ENCODE data around the gene DLG2. TPM values are rescaled to one million over a fixed set of nuclear protein-coding genes. Genes with fewer than 3 reads are reported as not detected.

The DLG2 gene
- total RNA-seq, 1 donor from 2014 or later = 0.43 TPM

DNA sequence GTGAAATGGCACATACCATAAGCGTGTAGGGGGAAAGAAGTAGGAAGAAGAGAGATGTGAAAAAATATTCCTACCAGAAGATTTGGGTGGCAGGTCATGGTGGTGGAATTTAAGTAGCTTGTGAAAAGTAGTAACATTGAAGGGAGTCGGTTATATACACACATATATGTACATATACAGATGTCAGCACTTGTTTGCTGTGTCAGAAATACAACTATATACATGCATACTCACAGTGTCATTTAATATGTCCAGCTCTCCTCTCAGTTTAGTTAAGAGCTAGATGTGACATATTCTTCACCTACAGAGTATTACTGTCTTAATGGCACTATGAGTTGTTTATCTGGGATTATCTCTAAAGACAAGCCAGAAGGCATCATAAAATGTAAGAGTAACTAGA is 1353.6 kb downstream of the DLG2 start:
- intact Hi-C loops (cut with DNase I) = no loop called here
- no peak for TF ChIP-seq CTCF (IDR thresholded peaks at IDR 0.05)
- Histone ChIP-seq H3K36me3 (no peaks in the 10 kb centered on the region), H3K27me3 (no peaks in the 10 kb centered on the region), H3K27ac (no peak overlapping the region), H3K4me1 (no peaks in the 10 kb centered on the region), H3K9me3 (no peaks in the 10 kb centered on the region), H3K4me3 (no peak overlapping the region)
- DNase-seq (ENCODE audit: low spot score in 2 of 2) = no peak

- no peak for TF ChIP-seq CTCF (IDR thresholded peaks at IDR 0.05)
- Histone ChIP-seq H3K27ac (no peak overlapping the region), H3K27me3 (no peaks in the 10 kb centered on the region), H3K4me3 (no peak overlapping the region), H3K36me3 (no peaks in the 10 kb centered on the region), H3K9me3 (no peaks in the 10 kb centered on the region), H3K4me1 (no peaks in the 10 kb centered on the region)
- no peak for DNase-seq (ENCODE audit: low spot score in 2 of 2)
- intact Hi-C loops (cut with DNase I) = no loop called here
These were observed 1356.7 kb downstream of the DLG2 start for GRCh38 chr11:84270466-84270865.

DNA sequence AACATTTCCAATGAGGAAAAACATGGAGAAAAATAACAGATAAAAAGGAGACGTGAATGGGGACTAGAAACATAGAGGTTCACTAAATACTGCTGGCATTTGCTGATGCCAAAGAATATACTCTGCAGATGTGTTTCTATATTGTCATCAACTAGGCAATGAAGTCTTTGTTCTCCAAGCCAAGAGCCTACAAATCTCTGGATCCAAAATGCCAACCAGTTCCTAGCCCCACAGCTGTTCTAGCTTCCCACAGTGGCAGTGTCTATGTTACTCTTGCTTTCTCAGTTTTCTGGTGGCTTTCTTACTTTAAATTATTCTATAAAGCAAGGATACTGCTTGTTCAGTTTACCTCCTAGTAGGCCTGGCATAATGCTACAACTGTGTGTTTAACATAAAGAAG is 1363.1 kb downstream of the DLG2 start:
- intact Hi-C loops (cut with DNase I) = no loop called here
- H3K36me3 ChIP-seq = no peaks in the 10 kb centered on the region
- H3K27ac ChIP-seq = no peak overlapping the region
- H3K4me3 ChIP-seq = no peak overlapping the region
- no peaks in the 10 kb centered on the region for H3K4me1 ChIP-seq
- no peak for DNase-seq (ENCODE audit: low spot score in 2 of 2)
- H3K9me3 ChIP-seq = no peaks in the 10 kb centered on the region
- no peak for TF ChIP-seq CTCF (IDR thresholded peaks at IDR 0.05)
- H3K27me3 ChIP-seq = no peaks in the 10 kb centered on the region

DNA sequence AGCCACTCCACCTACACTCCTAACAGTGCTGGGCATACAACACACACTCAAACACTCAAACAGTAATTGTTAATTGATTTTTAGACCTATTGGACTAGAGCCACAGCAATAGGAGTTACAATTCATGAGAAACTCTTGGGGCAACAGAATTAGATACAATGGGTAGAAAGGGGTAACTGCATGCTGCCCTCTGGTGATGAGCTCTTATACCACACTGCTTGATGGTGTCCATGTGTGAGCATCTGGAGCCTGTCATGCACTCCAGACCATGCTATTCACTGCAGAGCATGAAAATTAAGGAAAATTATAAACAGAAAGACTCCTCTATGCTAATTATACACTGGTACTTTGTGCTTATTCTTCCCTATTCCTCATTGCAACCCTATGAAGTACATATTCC is 1365.4 kb downstream of the DLG2 start:
- H3K36me3 ChIP-seq = no peaks in the 10 kb centered on the region
- intact Hi-C loops (cut with DNase I) = no loop called here
- DNase-seq (ENCODE audit: low spot score in 2 of 2) = no peak
- no peaks in the 10 kb centered on the region for H3K4me1 ChIP-seq
- H3K4me3 ChIP-seq = no peak overlapping the region
- no peak overlapping the region for H3K27ac ChIP-seq
- no peaks in the 10 kb centered on the region for H3K9me3 ChIP-seq
- no peaks in the 10 kb centered on the region for H3K27me3 ChIP-seq
- TF ChIP-seq CTCF (IDR thresholded peaks at IDR 0.05) = no peak

- TF ChIP-seq CTCF (IDR thresholded peaks at IDR 0.05) = no peak
- no peaks in the 10 kb centered on the region for H3K9me3 ChIP-seq
- H3K27me3 ChIP-seq = no peaks in the 10 kb centered on the region
- no peak overlapping the region for H3K4me3 ChIP-seq
- intact Hi-C loops (cut with DNase I) = no loop called here
- no peak for DNase-seq (ENCODE audit: low spot score in 2 of 2)
- no peak overlapping the region for H3K27ac ChIP-seq
- no peaks in the 10 kb centered on the region for H3K36me3 ChIP-seq
- no peaks in the 10 kb centered on the region for H3K4me1 ChIP-seq
These were observed 1366.3 kb downstream of the DLG2 start for GRCh38 chr11:84260862-84261261.

DNA sequence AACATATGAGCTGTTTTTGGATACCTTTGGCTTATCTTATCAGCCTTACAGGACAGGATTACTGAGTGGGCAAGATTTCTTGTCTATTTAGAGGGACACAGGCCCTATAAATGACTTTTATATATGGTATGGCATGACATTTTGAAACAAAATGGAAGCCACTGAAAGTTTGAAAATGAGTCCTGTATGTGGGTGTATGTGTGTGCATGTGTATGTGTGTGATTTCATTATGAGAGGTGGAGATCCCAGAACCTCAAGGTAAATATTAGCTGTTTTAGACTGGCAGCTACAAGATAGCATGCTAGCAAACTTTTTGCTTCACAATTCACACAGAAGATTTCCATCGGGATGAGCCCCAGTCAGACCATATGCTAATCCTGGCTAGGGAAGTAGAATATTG is 1370.5 kb downstream of the DLG2 start:
- Histone ChIP-seq H3K27me3 (no peaks in the 10 kb centered on the region), H3K36me3 (no peaks in the 10 kb centered on the region), H3K4me1 (no peaks in the 10 kb centered on the region), H3K9me3 (no peaks in the 10 kb centered on the region), H3K4me3 (no peak overlapping the region), H3K27ac (no peak overlapping the region)
- DNase-seq (ENCODE audit: low spot score in 2 of 2) = no peak
- no peak for TF ChIP-seq CTCF (IDR thresholded peaks at IDR 0.05)
- intact Hi-C loops (cut with DNase I) = no loop called here
